HG02588 (cell line): ENCODE data around the gene SYT1.

Source experiments
- ATAC-seq: cut with Tn5 transposase; IDR thresholded peaks from one replicate; pipeline ENCODE4 v1.9.1; 2021; ENCODE audit warnings: mild to moderate bottlenecking, moderate library complexity; ENCODE audit not compliant: unreplicated experiment

The SYT1 gene

GRCh38 chr12:79329933-79330332 lies 465.4 kb downstream of the SYT1 start:
- ATAC-seq, result no peak

GRCh38 chr12:79331870-79332269 lies 467.3 kb downstream of the SYT1 start:
- no peak for ATAC-seq

- no peak for ATAC-seq
These were observed 468.6 kb downstream of the SYT1 start for GRCh38 chr12:79333144-79333543.

GRCh38 chr12:79337662-79338290 lies 473.2 kb downstream of the SYT1 start:
- ATAC-seq, result no peak

DNA sequence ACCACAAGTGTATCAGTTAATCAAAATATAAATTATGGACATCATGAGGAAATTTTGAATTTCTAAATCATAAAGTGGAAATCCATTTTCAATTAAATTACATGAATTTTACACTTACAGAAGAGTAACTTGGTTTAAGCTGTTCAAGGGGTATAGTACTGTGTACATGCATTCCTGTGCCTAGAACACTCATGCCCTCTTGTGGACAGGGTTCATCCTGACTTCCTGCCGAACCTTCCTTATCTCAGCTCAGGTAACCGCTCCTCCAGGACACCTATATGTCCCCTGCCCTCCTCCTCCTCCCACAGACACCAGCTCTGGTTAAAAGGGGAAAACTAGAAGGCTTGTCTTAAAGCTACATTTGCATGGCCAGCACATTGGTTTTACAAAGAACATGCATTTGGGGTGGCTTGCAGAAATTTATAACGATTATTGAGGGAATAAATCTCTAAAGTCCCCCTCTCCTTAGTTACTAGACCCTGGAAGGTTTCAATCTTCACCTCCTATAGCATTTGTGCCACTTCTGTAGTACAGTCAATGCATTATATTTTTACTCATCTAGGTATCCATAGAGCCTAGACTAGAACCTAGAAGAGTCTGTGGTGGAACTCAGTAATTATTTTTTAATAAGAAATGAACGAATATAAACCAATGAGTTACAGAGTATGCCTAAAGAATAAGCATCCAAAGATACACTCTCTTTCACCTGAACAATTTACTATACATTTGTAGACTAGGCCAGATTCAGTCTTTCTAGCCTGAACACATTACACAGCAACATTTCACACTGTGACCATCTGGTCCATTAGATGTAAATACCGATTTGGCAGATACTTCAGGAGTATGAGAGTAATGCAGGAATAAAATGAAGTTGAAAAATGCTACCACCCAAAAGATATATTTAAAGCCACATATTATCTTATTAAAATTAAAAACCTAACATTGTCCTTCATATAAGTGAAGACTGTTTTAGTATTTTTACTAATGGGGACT lies 480.6 kb downstream of the SYT1 start:
- peak; percentile 68 for ATAC-seq

DNA sequence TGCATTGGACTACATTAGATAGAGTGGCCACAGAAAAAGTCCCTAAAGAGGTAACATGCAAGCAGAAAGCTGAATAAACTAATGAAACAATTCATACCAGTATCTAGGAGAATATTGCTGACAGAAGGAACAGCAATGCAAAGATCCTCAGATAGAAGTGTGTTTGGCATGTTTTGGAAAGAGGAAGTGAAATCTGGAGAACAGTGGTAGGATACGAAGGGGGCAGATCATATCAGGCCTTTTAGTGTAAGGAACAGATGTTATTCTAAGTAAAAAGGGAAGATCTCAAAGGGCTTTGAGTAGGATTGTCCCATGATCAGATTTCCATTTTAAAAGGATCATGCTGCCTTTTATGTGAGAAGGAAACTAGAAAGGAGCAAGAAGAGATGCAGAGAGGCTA lies 483.3 kb downstream of the SYT1 start:
- no peak for ATAC-seq

DNA sequence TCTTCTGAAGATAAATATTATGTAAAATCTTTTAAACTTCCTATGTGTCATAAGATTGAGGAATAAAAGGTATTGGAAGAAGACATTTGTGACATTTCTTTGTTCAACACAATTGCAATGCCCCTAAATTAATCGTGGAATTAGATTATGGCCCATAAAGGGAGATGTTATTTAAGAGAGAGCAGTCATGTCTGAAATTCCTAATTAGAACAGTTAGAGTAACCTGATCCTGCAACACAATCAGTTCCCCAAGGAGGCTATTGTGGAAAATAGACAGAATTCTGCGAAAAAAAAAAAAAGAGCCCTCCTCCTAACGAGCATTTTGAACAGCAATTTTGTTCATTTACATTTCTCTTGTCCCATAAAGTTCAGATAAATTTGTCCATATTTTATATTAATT lies 486.7 kb downstream of the SYT1 start:
- no peak for ATAC-seq

DNA sequence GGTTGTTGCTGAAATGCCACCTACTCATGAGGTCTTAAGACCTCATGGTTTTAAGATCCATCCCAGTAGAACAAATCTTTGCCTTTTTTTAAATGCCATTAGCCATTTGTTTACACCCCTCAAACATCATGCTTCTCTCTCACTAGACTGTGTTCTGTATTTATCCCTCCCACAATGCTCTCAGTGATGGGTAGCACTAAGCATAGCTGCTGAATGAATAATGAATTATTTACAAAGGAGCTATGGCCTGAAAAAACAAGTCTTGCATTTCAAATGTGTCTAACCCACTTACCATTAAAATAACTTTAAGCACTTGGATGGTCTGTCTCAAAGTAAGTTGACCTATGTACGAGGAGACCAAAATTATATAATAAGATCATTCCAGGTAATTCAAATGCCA lies 491.6 kb downstream of the SYT1 start:
- no peak for ATAC-seq

GRCh38 chr12:79357048-79357447 lies 492.5 kb downstream of the SYT1 start:
- ATAC-seq, result no peak

DNA sequence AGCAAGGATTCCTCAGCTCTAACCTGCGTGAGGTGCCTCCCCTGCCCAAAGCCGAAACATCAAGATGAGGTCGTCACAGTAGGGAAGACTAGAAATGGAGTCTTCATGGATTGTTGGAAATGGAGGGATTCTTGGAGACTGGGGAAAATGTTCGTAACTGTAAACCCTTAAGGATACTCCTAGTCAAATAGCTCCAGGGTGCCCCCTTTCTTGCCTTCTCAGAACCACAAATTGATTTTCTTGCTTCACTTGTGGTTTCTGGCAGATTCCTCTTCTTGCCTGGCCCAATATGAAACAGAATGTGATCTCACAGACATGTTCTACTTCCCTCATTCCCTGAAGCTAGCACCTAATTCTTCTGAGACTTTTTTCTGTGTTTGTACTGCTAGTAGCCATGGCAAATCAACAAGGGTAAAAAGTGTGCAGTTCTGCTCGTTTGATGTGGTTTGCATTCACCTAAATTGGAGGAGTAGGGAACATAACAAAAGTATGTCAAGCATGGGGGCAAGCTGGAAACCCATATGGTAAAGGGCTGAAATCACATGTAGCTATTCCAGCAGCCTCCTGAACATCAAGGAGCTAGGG lies 494.2 kb downstream of the SYT1 start:
- ATAC-seq, result no peak

DNA sequence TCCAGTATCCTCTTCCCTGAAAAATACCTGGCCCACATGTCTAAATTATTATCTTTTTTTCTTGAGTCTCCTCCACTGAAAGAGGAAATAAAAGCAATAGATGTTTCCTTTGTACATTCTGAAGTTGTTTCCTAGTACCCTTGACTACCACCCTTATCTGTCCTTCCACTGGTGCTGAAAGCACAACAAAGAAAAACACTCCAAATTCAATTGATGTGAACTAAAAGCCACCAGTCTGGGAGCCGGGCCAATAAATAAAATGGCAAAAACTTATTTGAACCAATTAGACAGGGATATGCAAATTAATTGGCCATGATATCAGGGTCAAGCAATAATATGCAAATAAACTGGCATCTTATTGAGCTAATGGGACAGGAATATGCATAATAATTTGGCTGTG lies 495.7 kb downstream of the SYT1 start:
- ATAC-seq, result no peak

DNA sequence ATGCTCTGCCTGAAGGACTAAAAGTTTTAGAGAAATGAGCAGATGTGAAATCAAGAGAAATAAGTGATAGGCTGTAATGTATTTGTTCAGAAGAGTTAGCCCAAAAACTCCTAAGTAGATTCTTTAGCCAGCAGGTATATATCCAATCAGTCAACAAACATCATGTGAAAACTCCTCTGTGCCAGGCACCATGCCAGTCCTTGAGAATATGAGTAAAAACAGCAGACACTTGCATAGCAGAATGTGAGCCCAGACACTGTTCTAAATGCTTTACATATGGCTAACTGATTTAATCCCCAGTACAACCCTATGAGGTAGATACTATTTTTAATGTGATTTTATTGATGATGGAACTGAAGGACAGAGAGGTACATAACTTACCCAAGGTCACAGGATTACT lies 496.4 kb downstream of the SYT1 start:
- no peak for ATAC-seq

DNA sequence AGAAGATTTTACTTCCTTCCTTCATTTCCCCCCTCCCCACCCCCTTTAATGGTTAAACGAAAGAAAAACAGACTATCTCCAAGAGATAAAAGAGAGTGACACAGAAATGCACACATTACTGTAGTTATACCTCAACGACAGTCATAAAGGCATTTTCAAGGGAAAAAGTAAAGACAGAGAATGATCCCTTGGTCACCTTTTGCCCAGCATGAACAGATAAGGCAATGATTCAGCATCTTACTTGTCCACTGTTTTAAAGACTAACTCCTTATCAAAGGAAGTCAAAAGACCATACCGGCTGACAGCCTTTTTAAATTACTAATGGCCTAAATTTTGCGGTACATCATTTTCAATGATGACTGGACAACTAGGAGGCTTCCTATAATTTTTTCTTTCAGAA lies 499.6 kb downstream of the SYT1 start:
- no peak for ATAC-seq

DNA sequence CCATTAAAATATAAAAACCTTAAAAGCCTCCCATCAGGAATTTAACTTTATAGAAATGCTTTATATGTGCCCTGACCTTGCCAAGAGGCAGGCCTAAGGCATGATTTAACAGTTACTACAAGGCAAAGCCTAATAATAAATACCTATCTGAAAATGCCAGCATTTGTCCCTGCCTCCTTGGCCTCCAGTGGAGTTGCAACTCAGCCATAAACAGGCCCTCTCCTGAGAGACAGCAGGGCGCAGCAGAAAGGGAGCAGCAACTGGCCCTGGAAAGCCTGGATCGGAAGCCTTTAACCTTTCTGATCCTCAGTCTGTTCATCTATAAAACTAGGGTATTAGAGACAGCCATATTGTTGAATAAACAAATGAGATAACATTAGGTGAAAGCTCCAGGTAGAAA lies 501.8 kb downstream of the SYT1 start:
- no peak for ATAC-seq

DNA sequence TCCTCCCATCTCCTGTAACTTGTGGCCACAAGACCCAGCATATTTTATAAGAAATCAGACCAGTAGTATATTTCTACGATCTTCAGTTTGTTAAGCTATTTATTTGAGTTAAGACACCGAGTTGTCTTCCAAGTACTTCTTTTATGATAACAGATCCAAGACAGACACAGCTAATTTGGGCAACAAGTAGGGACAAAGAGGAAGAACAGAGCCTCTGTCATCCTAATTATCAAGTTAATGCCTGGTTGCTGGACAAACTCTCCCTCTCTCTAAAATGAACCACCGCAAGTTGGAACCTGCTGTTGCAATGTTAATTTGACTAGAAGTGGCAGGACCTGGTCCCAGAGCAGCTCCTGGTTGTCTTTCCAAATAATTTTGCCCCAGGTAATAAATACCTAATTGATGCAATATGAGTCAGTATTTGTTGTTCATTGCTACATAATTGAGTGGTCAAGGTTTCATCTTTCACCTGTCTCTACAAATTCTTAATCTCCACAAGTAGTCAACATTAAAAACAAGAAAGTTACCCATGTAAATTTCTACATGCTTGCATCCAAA lies 502.5 kb downstream of the SYT1 start:
- no peak for ATAC-seq

DNA sequence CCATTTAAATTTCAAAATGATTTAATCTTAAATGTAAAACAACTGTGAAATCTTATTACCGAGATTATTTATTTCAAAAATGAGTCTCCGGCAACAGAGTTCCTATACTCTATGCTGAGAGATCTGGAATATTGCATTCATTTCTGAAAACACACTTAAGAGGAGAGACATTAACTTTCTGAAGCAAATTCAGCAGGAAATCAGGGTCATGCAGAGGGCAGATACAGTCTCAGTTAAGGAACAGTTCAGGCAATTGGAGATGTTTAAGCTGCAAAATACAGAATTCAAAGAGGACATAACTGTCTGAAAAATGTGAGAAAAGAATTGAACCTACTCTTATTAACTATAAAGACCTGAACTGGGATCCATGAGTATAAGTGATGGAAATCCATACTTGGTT lies 505.4 kb downstream of the SYT1 start:
- ATAC-seq, result no peak

- ATAC-seq, result no peak
These were observed 506.7 kb downstream of the SYT1 start for GRCh38 chr12:79371226-79371625.

GRCh38 chr12:79373896-79374499 lies 509.4 kb downstream of the SYT1 start:
- ATAC-seq, result no peak

GRCh38 chr12:79374545-79374944 lies 510.0 kb downstream of the SYT1 start:
- no peak for ATAC-seq

- no peak for ATAC-seq
These were observed 510.5 kb downstream of the SYT1 start for GRCh38 chr12:79375050-79375449.

- ATAC-seq, result no peak
These were observed 513.9 kb downstream of the SYT1 start for GRCh38 chr12:79378496-79378895.
